ENCODE results near the gene STIL.
"Not testable (repeated sequence)": the region's sequence is repeated elsewhere in the genome, so short reads cannot be mapped to it uniquely, and the experiment has no call there.

STIL gene

DNA sequence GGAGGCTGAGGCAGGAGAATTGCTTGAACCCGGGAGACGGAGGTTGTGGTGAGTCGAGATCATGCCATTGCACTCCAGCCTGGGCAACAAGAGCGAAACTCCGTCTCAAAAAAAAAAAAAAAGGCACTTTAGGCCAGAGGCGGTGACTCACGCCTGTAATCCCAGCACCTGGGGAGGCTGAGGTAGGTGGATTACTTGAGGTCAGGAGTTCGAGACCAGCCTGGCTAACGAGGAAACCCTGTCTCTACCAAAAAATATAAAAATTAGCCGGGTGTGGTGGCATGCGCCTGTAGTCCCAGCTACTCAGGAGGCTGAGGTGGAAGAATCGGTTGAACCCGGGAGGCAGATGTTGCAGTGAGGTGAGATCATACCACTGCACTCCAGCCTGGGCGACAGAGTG, 6.0 kb upstream of the STIL start:
- not testable (repeated sequence) for DNase-seq

DNA sequence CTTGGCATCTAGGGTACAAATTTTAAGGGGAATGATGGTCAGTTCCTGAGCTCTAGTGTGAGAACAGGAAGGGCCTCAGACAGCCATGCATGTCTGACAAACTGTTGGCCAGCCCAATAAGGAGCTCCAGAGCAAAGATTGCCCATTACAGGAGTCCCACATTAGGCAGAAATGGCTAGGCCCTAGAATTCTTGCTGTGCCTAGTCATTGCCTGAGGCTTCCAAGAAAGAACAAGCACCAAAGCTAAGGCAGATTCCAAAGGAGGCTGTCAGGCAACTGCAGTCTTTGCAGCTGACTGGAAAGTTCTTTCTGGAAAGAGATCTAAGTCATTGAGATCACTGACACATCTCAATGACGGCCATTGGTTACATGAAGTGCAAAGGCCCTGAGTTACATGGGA, 3.9 kb upstream of the STIL start:
- peak; percentile 86 for DNase-seq

DNA sequence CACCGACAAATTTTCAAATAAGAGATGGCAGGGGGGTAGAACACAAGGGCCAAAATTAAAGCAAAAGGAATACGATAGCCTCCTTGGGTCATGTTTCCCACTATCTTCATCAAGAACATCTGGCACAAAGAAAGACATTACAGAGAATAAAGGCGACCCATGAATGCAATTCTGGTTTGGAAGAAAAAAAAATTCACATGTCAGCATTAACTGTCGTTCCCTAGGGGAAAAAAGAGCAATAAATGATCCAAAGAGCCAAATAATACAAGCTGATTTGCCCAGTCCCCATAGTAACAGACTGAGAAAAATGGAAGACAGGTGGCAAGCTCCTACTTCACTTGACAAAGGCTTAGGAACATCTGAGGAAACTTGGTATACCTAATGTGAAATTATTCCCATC, 4.5 kb downstream of the STIL start:
- no peak for DNase-seq

DNA sequence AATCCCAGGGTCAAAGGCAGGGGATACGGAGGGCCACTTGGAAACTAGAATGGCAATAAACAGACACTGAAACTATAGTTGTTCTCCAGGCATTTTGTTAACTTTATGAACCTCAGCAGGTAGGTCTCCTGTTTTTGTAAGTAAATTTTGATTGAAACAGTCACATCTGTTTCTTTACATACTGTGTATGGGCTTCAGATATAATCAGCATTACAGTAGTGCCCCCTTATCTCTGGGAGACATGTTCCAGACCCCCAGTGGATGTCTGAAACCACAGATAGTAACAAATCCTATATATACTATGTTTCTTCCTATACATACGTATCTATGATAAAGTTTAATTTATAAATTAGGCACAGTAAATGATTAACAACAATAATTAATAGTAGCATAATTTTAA, 11.5 kb downstream of the STIL start:
- no peak for DNase-seq

DNA sequence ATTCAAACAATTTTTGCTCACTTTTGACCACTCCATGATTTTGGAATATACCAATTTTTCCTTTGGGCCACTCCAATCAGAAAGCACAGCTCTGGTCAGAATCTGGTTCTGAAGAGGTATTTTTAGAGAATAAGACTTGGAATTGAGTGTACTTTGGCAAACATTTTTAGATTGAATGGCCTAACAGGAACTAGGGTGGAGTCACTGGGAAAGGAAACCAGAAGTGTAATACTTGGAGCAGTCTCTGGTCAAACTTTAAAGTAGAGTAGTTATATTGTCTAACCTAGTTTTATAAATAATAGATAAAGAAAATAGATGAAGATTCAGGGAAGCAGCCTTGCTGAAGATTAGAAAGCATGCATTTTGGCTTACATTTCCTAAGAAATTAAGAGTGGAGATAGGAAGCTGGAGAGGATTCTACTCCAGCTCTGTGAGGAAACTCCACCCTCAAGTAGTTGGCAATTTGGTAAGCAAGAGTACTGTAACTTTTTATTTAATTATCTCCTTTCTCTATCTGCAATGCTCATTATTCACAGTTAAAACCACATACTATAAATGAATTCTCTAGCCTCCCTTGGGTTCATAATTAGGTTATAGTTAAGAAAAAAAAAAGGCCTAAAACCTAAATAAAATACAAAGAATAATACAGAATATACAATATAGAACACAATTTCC, 15.8 kb downstream of the STIL start:
- no peak for DNase-seq

DNA sequence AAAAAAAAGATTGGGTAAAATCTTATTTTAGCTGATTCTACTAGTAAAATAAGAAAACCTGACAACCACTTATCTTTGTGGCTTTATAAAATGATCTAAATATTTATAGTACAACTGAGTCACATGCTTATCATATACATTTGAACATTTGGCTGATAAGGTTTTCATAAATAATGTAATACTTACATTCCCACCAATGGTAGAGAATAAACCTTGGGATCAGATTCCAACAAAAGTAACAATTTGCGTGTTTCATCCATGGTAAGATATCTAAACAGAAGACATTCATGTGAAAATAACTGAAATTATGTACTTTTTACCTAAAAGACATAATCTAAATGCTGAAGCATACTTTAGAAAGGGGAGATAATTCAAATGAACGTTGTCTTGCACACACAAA, 18.4 kb downstream of the STIL start:
- no peak for DNase-seq

DNA sequence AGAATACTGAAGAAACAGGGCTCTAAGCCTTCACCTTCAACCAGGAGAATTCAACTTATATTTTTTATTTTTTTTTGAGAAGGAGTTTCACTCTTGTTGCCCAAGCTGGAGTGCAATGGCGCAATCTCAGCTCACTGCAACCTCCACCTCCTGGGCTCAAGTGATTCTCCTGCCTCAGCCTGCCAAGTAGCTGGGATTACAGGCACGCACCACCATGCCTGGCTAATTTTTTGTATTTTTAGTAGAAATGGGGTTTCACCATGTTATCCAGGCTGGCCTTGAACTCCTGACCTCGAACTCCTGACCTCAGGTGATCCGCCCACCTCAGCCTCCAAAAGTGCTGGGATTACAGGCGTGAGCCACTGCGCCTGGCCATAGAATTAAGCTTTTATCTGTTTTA, 19.1 kb downstream of the STIL start:
- DNase-seq = not testable (repeated sequence)

DNA sequence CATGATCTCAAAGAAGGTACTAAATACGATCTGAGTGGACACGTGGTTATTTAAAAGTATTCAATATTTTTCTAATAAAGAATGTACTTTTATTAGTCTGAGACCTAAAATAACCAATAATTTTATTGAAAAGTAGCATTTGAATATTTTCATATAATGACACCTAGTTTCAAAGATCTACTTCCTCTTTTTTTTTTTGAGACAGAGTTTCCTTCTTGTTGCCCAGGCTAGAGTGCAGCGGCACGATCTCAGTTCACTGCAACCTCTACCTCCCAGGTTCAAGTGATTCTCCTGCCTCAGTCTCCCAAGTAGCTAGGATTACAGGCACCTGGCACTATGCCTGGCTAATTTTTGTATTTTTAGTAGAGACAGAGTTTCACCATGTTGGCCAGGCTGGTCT, 25.8 kb downstream of the STIL start:
- not testable (repeated sequence) for DNase-seq

DNA sequence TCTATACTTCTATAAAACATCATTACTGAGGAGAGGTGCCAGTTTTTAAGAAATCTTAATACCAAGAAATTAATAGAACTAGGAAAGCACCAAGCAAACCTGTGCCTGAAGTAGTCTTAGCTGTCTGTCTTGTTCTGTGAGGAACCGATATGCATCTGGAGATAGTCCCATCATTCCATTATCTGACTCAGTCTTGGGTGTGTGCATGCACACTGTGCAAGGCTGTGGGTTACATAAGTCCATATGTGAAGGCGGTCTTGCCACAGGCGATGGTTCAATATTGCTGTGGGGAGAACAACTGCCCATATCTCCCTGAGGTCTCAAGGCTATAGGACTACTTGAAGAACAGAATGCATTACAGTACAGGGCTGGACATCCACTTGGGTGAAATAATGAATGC, 33.8 kb downstream of the STIL start:
- no peak for DNase-seq

DNA sequence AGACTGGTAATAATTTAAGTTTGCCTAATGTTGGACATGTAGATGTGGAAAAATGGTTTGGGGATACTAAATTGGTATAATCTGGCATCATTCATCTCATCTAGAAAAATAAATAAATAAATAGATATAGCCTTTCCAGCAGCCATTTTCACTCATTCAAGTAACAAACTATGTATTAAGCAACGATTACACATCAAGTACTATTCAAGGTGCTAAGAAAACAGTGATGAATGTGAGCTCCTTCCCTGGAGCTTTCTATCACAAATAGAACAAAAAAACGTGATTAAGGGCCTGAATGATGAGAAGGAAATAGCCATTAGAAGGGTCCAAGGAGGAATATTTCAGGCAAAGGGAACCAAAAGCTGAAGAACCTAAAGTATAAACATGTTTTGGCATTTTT, 37.1 kb downstream of the STIL start:
- DNase-seq = no peak

DNA sequence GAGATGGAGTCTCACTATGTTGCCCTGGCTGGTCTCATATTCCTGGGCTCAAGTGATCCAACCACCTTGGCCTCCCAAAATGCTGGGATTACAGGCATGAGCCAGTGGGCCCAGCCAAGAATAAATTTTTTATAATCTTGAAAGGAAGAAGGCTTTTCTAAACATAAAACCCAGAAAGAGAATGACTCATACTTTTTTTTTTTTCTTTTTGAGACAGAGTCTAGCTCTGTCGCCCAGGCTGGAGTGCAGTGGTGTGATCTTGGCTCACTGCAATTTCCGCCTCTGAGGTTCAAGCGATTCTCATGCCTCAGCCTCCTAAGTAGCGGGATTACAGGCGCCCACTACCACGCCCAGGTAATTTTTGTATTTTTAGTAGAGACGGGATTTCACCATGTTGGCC, 38.1 kb downstream of the STIL start:
- peak; percentile 9 for DNase-seq

DNA sequence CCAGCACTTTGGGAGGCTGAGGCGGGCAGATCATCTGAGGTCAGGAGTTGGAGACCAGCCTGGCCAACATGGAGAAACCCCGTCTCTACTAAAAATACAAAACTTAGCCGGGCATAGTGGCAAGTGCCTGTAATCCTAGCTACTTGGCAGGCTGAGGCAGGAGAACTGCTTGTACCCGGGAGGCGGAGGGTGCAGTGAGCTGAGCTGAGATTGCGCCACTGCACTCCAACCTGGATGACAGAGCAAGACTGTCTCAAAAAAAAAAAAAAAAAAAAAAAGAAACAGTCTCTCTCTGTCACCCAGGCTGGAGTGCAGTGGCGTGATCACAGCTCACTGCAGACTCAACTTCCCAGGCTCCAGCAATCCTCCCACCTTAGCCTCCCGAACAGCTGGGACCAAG, 48.4 kb downstream of the STIL start:
- not testable (repeated sequence) for DNase-seq

DNA sequence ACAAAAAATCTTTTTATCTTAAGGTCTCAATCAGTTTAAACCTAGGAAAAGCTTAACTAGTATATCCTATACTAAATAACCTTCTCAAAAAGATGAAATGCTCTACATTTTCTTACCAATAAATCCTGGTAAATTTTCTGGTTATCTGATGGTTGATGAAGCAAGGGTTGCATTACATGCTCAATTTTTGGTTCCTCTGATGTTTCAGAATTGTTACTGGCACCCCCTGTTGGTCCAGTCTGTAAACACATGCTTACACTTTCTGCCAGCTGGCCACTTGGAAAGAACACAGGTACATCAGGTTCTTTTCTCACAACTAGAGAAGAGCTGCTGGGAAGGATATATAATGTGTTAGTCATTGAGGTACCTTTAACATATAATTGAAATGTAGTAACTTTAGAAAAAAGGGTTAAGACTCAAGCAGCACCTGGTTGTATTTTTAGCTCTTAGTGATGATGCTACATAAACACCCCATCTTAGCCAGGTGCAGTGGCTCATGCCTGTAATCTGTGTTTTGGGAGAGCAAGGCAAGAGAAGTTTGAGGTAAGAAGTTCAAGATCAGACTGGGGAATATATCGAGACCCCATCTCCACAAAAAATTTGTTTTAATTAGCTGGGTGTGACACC, 51.0 kb downstream of the STIL start:
- peak; percentile 37 for DNase-seq

DNA sequence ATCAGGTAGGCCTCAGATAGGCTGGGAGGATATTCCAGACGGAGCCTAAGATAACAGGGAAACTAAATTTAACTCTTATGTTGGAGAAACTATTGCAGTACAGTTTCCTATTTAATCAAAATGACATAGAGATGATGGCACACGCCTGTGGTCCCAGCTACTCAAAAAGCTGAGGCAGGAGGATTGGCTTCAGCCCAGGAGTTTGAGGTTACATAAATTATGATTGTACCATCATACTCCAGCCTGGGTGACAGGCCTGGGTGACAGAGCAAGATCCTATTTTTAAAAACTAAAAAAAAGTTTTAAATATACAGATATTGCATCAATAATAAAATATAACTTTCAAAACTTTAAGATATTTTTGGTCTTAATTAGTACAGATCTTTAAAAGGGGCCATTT, 56.7 kb downstream of the STIL start:
- DNase-seq = no peak

DNA sequence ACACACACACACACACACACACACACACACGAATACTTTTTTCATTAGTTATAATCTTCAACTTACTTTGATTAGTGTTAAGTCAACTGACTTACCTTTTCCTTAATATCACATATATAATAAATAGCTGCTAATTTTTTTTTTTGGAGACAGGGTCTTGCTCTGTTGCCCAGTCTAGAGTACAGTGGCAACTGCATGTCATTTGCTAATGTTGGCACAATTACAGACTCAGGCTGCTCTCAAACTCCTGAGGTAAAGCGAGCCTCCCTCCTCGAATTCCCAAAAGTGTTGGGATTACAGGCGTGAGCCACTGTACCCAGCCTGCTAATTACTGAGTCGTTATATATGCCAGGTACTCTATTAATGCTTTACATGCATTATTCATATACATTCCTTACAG, 61.2 kb downstream of the STIL start:
- no peak for DNase-seq

DNA sequence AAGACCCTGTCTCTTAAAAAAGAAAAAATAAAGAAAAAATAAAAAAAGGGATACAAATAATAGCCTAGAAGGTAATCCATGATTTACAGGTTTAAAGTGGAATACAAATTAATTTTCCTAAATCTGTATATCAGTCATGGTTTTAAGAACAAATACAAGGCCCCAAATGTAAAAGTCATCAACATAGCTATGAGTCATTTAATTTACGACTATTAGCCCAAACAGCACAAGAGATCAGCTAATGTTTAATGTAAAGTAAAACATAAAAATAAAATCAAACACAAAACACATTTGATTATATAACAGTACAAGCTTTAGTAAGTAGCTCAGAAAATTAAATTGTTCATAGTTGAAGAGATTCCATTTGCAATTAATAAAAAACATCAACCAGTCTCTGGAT, 61.6 kb downstream of the STIL start:
- no peak for DNase-seq

DNA sequence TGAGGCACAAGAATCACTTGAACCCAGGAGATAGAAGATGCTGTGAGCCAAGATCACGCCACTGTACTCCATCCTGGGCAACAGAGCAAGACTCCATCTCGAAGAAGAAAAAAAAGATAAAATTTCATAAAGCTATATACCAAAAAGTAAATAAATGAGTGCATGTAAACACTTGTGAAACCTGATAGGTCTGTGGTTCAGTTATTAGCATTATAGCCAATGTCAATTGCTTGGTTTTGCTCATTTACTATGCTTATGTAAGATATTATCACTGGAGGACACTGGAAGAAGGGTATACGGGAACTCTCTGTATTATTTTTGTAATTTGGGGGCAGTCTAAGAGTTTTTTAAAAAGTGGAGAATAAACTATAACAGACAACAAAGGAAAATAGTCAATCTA, 64.2 kb downstream of the STIL start:
- DNase-seq = no peak

DNA sequence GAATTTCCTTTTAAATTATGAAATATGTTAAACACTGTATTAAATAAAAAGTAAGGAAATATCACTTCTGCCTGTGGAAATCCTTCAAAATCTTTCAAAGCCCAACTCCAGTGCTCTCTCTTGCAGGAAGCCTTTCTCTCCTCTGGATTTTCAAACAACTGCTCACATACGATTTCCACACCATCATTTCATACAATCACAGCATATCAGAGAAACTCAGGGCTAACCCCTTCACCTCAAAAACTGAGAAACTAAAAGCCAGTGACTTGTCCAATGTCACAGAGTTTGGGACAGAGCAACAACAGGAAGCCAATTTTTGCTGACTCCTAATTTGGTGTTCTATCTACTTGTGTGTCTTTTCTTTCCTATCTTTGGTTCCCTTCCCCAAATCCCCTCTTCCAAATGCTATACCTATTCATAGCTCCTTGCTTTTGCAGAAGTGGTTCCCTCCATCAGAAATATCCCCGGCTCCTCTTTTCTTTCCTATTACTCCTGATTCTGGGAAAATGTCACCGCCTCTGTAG, 69.5 kb downstream of the STIL start:
- DNase-seq = no peak

DNA sequence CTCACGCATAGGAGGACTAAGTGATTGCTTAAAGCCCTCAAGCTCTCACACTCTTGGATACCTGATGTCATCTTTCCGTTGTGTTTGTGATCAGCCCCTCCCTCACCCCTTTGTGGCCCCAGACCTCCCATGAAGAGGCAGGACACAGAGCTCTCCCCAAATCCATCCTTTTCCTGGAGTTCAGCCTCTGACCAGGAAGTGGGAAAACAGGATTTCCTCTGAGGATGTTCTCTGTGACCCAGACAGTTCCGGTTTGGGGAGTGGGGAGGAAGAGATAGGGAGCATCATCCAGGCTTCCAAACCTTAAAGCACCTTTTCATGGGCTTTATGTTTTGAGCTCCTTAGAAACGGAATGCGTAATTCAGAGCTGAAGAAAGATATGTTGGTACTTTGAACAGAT, 70.0 kb downstream of the STIL start:
- no peak for DNase-seq

DNA sequence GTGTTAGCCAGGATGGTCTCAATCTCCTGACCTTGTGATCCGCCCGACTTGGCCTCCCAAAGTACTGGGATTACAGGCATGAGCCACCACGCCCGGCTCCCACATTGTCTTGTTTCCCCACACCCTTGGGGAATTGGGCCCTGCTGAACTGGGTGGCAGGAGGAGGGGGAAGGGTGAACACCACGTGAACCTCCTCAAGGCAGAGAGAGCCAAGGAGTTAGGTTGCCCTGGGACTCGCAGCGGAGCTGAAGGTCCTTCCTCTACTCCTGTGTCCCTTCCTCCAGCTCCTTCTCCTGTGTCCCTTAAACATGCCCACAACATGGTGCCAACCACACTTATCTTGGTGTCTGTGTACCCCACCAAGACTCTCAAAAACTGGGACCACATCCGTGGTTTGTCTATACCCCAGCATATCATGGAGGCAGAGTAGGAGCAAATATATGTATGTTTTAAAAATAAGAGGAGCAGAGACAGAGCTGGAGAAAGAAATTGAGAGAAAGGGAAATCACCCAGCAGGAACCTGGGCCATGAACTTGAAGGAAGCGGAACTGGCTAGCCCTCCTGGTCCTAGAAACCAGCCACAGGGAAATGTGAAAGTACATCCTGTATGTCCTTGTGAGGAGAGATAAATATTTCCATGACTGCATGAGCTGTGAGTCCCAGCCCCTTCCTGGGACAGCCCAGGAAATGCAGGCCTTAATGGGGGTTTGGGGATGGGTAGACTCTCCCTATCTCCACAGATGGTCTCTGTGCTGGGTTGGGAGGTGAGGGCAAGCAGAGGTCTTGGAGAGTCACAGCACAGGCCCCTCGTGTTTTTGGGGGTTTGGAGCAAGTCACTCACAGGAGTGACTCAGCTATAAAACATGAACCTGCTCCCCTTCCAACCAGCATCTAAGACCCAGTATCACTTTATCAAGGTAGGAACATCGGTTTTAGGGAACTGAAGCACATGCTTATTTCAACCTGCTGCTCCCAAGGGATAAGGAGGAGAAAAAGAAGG, 72.5 kb downstream of the STIL start:
- no peak for DNase-seq

DNA sequence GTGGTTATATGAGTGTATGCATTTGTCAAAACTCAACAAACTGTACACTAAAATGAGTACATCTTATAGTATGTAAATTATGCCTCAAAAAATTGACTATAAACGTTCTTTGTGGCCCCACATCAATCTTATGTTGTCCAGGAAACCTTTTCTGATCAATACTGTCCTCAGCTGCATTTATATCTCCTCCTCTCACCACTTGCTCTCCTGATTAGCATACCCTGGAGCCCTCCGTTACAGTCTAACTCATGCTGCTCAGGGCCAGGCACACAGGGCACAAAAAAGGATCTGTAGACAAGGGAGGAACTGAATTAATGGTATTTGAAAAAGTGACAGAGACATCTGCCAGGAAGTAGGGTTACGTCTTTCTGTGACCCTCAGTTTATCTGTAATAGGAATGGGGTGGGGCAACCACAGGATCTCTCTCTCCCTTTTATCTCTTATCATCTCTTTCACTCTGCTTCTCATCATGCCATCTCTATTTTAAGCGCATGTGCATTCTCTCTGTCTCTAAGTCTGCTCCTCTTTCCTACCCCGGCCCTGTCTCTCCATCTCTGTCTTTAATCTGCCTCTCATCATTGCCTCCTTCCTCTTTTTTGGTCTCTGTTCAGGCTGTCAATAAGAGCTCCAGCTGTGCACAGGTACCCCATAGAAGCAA, 74.9 kb downstream of the STIL start:
- no peak for DNase-seq

DNA sequence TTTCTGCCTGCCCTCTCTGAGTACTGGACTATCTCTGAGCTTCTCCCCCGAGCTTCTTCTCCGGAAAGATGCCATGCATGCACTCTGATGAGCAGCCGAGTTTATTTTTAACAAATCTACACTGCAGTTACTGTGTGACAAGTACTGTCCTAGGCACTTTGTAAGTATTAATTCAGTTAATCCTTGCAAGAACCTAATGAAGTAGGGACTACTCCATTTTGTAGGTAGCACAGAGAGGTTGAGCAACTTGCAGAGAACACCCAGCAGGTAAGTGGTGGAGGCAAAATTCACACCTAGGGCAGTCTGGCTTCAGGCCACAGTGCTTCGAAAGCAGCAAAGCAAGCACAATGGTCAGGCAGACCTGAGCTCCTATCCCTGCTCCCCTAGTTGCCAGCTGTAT, 78.1 kb downstream of the STIL start:
- DNase-seq = no peak

DNA sequence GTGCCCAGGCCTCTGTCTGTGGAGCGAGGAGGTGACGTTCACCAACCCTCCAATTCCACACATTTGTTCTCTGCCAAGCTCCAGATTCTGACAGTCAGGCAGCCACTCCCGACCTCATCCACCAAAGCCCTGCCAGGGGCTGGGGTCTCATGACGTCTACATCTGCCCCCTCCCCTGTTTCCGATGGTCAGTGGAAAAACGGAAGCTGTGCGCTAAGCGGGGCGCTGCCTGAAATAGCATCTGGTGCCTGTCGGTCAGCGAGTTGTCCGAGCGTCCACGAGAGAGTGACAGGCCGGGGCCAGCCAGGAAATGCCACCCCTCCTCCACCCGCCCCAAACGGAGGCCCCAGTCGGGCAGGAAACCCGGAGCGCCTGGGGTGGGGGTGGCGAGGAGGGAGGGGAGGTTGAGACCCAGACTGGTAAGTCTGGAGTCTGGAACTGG, 78.7 kb downstream of the STIL start:
- no peak for DNase-seq

All from fibroblast of skin of back (primary cell).